Right renal pelvis (tissue), 4 donors: ENCODE data around the gene GEMIN4. TPM values are rescaled to one million over a fixed set of nuclear protein-coding genes. Genes with fewer than 3 reads are reported as not detected.
"Not testable (repeated sequence)": the region's sequence is repeated elsewhere in the genome, so short reads cannot be mapped to it uniquely, and the experiment has no call there.

Experiments used
- DNase-seq, 4 donors: peaks; one replicate each; pipeline ENCODE4 v3.0.0-alpha.2; 2013; ENCODE audit warnings: low read depth in 4 of 4, low spot score in 3 of 4, missing footprints in 1 of 4
- polyA plus RNA-seq, 4 donors: library from polyadenylated mRNA; unstranded; fragments of 120-200 nt; gene quantifications; one replicate each; pipeline ENCODE4 v1.2.1, GENCODE V29; 2013; ENCODE audit not compliant: insufficient read length in 4 of 4

GEMIN4 gene
- polyA plus RNA-seq, 4 donors: 21.5 to 24.1 (median 22.8) TPM

GRCh38 chr17:781805-782731, 30.0 kb upstream of the GEMIN4 start, which contains the start of the genes GLOD4 and MRM3:
Gene GLOD4, minus strand, starts transcription at chr17:782280. Its CDS starts 25 bp downstream, at chr17:782255.
Gene MRM3, plus strand, starts transcription at chr17:782353. Its CDS starts 26 bp downstream, at chr17:782379.
- DNase-seq: peak; percentile 81 to 94 (median 84)

GRCh38 chr17:778096-778495, 26.0 kb upstream of the GEMIN4 start:
- DNase-seq: no peak

GRCh38 chr17:774313-774584, 22.2 kb upstream of the GEMIN4 start:
- DNase-seq: no peak

GRCh38 chr17:773467-774312, 21.6 kb upstream of the GEMIN4 start:
- no peak for DNase-seq

GRCh38 chr17:773016-773415, 21.0 kb upstream of the GEMIN4 start:
- no peak for DNase-seq

GRCh38 chr17:767076-767475, 15.0 kb upstream of the GEMIN4 start:
- no peak for DNase-seq

GRCh38 chr17:760371-760770, 8.3 kb upstream of the GEMIN4 start:
- DNase-seq: no peak

GRCh38 chr17:759964-760363, 7.9 kb upstream of the GEMIN4 start:
- DNase-seq: no peak

- DNase-seq: not testable (repeated sequence)
Observed at GRCh38 chr17:756010-756567, 4.0 kb upstream of the GEMIN4 start.

- not testable (repeated sequence) for DNase-seq
Observed at GRCh38 chr17:755319-755961, 3.4 kb upstream of the GEMIN4 start.

GRCh38 chr17:753418-753817, 1.4 kb upstream of the GEMIN4 start:
- DNase-seq: no peak

- peak in 3 of 4 donors; percentile 27 to 44 (median 42) for DNase-seq
Observed at GRCh38 chr17:752620-753219, 656 bp upstream of the GEMIN4 start.

- DNase-seq: no peak
Observed at GRCh38 chr17:751269-752001, 629 bp downstream of the GEMIN4 start.

GRCh38 chr17:750431-751037, 1.5 kb downstream of the GEMIN4 start:
- DNase-seq: no peak

- not testable (repeated sequence) for DNase-seq
Observed at GRCh38 chr17:749359-749758, 2.7 kb downstream of the GEMIN4 start.

GRCh38 chr17:748604-749003, 3.5 kb downstream of the GEMIN4 start:
- DNase-seq: not testable (repeated sequence)

GRCh38 chr17:746783-747629, 5.1 kb downstream of the GEMIN4 start:
- DNase-seq: no peak

GRCh38 chr17:746181-746580, 5.9 kb downstream of the GEMIN4 start:
- no peak for DNase-seq
